ENCODE measurements around the gene SMOC2. TPM values are rescaled to one million over a fixed set of nuclear protein-coding genes. Genes with fewer than 3 reads are reported as not detected.
A peak's percentile ranks its signal among the peaks of the same experiment; 100 is the strongest.

The SMOC2 gene
- polyA plus RNA-seq, 3 donors: not detected

DNA sequence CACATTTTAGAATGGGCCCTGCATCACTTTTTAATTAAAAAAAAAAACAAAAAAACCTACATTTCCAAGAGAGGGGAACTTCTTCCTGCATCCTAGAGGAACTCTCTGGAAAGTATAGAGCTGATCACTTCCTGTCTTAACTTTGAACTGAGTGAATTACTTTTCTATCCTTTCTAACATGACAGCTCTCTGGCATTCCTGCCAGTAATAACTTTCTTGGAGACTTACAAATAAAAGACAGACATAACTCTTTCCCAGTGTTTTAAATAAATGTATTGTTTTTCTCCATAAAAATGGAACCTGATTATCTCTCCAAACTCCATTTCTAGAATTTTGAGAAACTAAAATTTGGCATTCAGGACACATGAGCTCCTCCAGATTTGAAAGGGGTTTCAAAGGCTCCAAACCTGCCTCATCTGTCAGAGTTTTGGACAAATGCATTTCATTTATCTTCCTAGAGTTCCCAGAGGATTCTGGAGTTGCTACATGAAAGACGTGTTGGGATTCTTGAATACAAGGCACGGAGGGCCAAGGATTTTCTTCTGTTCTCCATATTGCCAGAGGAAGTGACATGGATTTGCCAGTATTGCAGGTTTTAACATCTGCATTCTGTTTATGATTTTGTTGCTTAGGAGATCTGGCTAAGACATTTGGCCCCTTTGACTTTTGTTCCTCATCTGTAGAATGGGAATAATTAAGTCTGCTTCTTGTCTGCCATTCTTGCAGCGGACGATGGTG, 2.0 kb upstream of the SMOC2 start:
- intact Hi-C loops (cut with micrococcal nuclease): no loop called here
- Histone ChIP-seq H3K79me2 (ENCODE audit: insufficient read depth, low read length) (no peaks in the 10 kb centered on the region), H3K4me1 (ENCODE audit: control insufficient read depth in 1 of 2, insufficient read depth in 2 of 2, low read length in 2 of 2) (no peaks in the 10 kb centered on the region), H3K9me3 (replicated peaks in 1 of 2; ENCODE audit: control insufficient read depth in 1 of 2, insufficient read depth in 1 of 2, low read length in 2 of 2) (peaks cover 0 to 17% of the 10 kb centered on the region in 2 donors), H4K20me1 (ENCODE audit: insufficient read depth, low read length) (no peaks in the 10 kb centered on the region), H3K27me3 (ENCODE audit: control insufficient read depth in 2 of 2, insufficient read depth in 2 of 2, low read length in 2 of 2) (peaks cover 29 to 44% of the 10 kb centered on the region in 2 donors), H3K36me3 (replicated peaks in 1 of 2; ENCODE audit: control insufficient read depth in 1 of 2, insufficient read depth in 2 of 2, low read length in 2 of 2) (no peaks in the 10 kb centered on the region), H3K9ac (ENCODE audit: insufficient read depth, low read length, poor library complexity, severe bottlenecking) (no peak overlapping the region), H2AFZ (ENCODE audit: insufficient read depth, low read depth, low read length, poor library complexity, severe bottlenecking) (no peak overlapping the region), H3K4me2 (replicated peaks; ENCODE audit: extremely low read depth, low read length, poor library complexity, severe bottlenecking) (no peak overlapping the region), H3K27ac (ENCODE audit: low read depth in 1 of 2, low read length in 2 of 2) (no peak overlapping the region), H3K4me3 (replicated peaks in 1 of 3; ENCODE audit: low read depth in 2 of 3, low read length in 3 of 3) (no peak overlapping the region)
- no peaks in the 10 kb centered on the region for H3K4me1 Mint-ChIP-seq
- H3K27ac Mint-ChIP-seq: no peak overlapping the region
- no peak overlapping the region for H3K4me3 Mint-ChIP-seq
- peaks cover 39 to 52% (median 41%) of the 10 kb centered on the region in 3 donors for H3K27me3 Mint-ChIP-seq (ENCODE audit: low read depth in 3 of 3)
- DNase-seq: no peak
- TF ChIP-seq, protein P1, sequence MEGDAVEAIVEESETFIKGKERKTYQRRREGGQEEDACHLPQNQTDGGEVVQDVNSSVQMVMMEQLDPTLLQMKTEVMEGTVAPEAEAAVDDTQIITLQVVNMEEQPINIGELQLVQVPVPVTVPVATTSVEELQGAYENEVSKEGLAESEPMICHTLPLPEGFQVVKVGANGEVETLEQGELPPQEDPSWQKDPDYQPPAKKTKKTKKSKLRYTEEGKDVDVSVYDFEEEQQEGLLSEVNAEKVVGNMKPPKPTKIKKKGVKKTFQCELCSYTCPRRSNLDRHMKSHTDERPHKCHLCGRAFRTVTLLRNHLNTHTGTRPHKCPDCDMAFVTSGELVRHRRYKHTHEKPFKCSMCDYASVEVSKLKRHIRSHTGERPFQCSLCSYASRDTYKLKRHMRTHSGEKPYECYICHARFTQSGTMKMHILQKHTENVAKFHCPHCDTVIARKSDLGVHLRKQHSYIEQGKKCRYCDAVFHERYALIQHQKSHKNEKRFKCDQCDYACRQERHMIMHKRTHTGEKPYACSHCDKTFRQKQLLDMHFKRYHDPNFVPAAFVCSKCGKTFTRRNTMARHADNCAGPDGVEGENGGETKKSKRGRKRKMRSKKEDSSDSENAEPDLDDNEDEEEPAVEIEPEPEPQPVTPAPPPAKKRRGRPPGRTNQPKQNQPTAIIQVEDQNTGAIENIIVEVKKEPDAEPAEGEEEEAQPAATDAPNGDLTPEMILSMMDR (IDR thresholded peaks at IDR 0.05): no peak
- H3K9me3 Mint-ChIP-seq: peaks cover 0 to 6% (median 0%) of the 10 kb centered on the region in 7 donors
- 80% methylated on average over 2 of the region's 4 CpGs for WGBS (ENCODE audit: insufficient coverage)
- peaks cover 0 to 3% of the 10 kb centered on the region in 2 donors for H3K36me3 Mint-ChIP-seq

DNA sequence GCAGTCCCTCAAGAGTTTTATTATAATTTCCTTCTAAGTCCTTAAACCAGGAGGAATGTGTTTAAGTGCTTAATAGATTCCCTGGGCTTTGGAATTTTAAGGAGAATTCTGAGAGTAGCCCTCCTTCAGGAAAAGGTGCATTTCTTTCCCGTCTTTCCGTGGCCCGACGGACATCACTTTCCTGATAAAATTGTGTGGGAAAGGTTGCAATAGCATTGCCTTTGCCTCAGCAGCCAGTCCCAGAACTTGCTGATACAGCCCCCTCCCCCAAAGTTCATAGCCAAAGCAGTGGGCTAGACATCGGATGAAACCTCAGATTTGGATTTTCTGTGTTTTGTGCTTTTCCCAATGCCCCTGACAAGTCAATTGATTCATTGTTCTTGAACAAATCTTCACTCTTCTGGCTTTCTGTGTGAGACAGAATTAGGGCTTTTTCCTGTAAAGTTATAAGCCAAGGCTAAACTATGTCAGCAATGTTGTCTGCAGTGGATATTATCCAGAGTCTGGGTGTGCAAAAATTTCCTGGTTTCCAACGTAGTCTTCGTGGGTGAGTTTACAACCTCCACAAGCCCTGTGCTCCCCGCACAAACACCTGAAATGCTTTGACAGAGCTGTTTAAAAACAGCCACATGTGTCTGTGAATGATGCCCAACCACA, 1.1 kb upstream of the SMOC2 start:
- Mint-ChIP-seq H3K9me3 (peaks cover 0 to 6% (median 0%) of the 10 kb centered on the region in 7 donors), H3K4me1 (no peaks in the 10 kb centered on the region), H3K4me3 (peak overlapping the region in 1 of 2 donors; percentile 64), H3K27ac (no peak overlapping the region), H3K36me3 (peaks cover 0 to 3% of the 10 kb centered on the region in 2 donors), H3K27me3 (ENCODE audit: low read depth in 3 of 3) (peaks cover 38 to 51% (median 43%) of the 10 kb centered on the region in 3 donors)
- Histone ChIP-seq H3K79me2 (ENCODE audit: insufficient read depth, low read length) (no peaks in the 10 kb centered on the region), H2AFZ (ENCODE audit: insufficient read depth, low read depth, low read length, poor library complexity, severe bottlenecking) (no peak overlapping the region), H3K36me3 (replicated peaks in 1 of 2; ENCODE audit: control insufficient read depth in 1 of 2, insufficient read depth in 2 of 2, low read length in 2 of 2) (no peaks in the 10 kb centered on the region), H4K20me1 (ENCODE audit: insufficient read depth, low read length) (no peaks in the 10 kb centered on the region), H3K4me3 (replicated peaks in 1 of 3; ENCODE audit: low read depth in 2 of 3, low read length in 3 of 3) (no peak overlapping the region), H3K4me2 (replicated peaks; ENCODE audit: extremely low read depth, low read length, poor library complexity, severe bottlenecking) (no peak overlapping the region), H3K27me3 (ENCODE audit: control insufficient read depth in 2 of 2, insufficient read depth in 2 of 2, low read length in 2 of 2) (peaks cover 29 to 44% of the 10 kb centered on the region in 2 donors), H3K9me3 (replicated peaks in 1 of 2; ENCODE audit: control insufficient read depth in 1 of 2, insufficient read depth in 1 of 2, low read length in 2 of 2) (peaks cover 0 to 17% of the 10 kb centered on the region in 2 donors), H3K9ac (ENCODE audit: insufficient read depth, low read length, poor library complexity, severe bottlenecking) (no peak overlapping the region), H3K4me1 (ENCODE audit: control insufficient read depth in 1 of 2, insufficient read depth in 2 of 2, low read length in 2 of 2) (no peaks in the 10 kb centered on the region), H3K27ac (ENCODE audit: low read depth in 1 of 2, low read length in 2 of 2) (no peak overlapping the region)
- TF ChIP-seq, protein P1 (IDR thresholded peaks at IDR 0.05): no peak
- DNase-seq: no peak
- WGBS (ENCODE audit: insufficient coverage): 64% methylated on average over 3 of the region's 8 CpGs
- intact Hi-C loops (cut with micrococcal nuclease): no loop called here

Measured in CD14-positive monocyte (primary cell).